HepG2 (cell line): ENCODE results near the gene FOXN3. TPM values are rescaled to one million over a fixed set of nuclear protein-coding genes. Genes with fewer than 3 reads are reported as not detected.

Source experiments
- ATAC-seq: fragments of 200-7000 bp; cut with Tn5 transposase; 3 replicates; pipeline ENCODE4 v1.9.1; 2020; ENCODE audit warnings: mild to moderate bottlenecking, moderate library complexity
- BruUV-seq: library from RNA; stranded (reverse); fragments of 400-500 nt; replicated peaks from 2 replicates; lab custom pipeline; 2021; lab: Mats Ljungman, UMichigan
- CTCF ChIA-PET: fragments of 300-600 bp; formaldehyde crosslinking; extraction: SDS; loops from one replicate; lab custom pipeline; 2021; ENCODE audit warnings: low total read pairs, inconsistent platforms, low intra/inter-chr PET ratio; lab: Yijun Ruan, JAX
- POLR2A ChIA-PET: fragments of 350-600 bp; sonication (Branson Sonifier 250); formaldehyde crosslinking; loops from one replicate; lab custom pipeline; 2020; ENCODE audit warnings: antibody characterized with exemption, inconsistent platforms; lab: Yijun Ruan, JAX
- DNase-seq: peaks from one replicate; pipeline ENCODE4 v3.0.0-alpha.2; 2015; ENCODE audit warnings: low spot score
- FAIRE-seq: peaks from 3 replicates; lab custom pipeline; 2011; peaks lifted over from hg19 to GRCh38; lab: Jason Lieb, UNC
- H2AFZ ChIP-seq: one replicate; pipeline ENCODE4 v1.6.1; 2011; ENCODE audit warnings: low read length, inconsistent platforms
- H3K27ac ChIP-seq: fragments of 300-600 bp; 3 replicates; pipeline ENCODE4 v1.8.0; 2011; ENCODE audit warnings: mixed run types, mild to moderate bottlenecking, mixed read lengths, low read length, inconsistent platforms; ENCODE audit not compliant: insufficient read depth; ENCODE audit errors: extremely low read length
- H3K27me3 ChIP-seq, 2 experiments: fragments of 200-600 bp in 1 of 2; 2 replicates in 1 of 2; 3 replicates in 1 of 2; pipeline versions ENCODE4 v1.6.0 to v1.8.0; 2011; ENCODE audit warnings: low read length in 2 of 2, mild to moderate bottlenecking in 2 of 2, moderate library complexity in 2 of 2, inconsistent platforms in 1 of 2; ENCODE audit not compliant: insufficient read depth in 2 of 2, control insufficient read depth in 1 of 2
- H3K36me3 ChIP-seq, 2 experiments: fragments of 200-600 bp in 1 of 2; replicated peaks in 1 of 2; 2 replicates in 1 of 2; 3 replicates in 1 of 2; pipeline versions ENCODE4 v1.5.1 to v1.8.0; 2011; ENCODE audit warnings: low read length in 2 of 2, inconsistent platforms in 1 of 2; ENCODE audit not compliant: insufficient read depth in 2 of 2, control insufficient read depth in 1 of 2
- H3K4me1 ChIP-seq: 2 replicates; pipeline ENCODE4 v1.5.1; 2012; ENCODE audit warnings: low read length, inconsistent platforms; ENCODE audit not compliant: insufficient read depth
- H3K4me2 ChIP-seq: 2 replicates; pipeline ENCODE4 v1.6.0; 2011; ENCODE audit warnings: low read depth, low read length, inconsistent platforms
- H3K4me3 ChIP-seq, 3 experiments: fragments of 200-600 bp in 1 of 3; sonication (generic), shearing (Covaris generic) in 1 of 3; replicated peaks in 1 of 3; 2 replicates each; pipeline ENCODE4 v1.5.1; 2011 to 2016; ENCODE audit warnings: low read length in 3 of 3, inconsistent platforms in 2 of 3, low read depth in 2 of 3, mild to moderate bottlenecking in 2 of 3, control low read depth in 1 of 3, mixed read lengths in 1 of 3; ENCODE audit not compliant: insufficient read depth in 1 of 3
- H3K79me2 ChIP-seq: one replicate; pipeline ENCODE4 v1.6.1; 2011; ENCODE audit warnings: low read length, inconsistent platforms; ENCODE audit not compliant: insufficient read depth
- H3K9ac ChIP-seq: 2 replicates; pipeline ENCODE4 v1.6.0; 2011; ENCODE audit warnings: mild to moderate bottlenecking, low read depth, low read length, inconsistent platforms; ENCODE audit not compliant: insufficient read depth
- H3K9me3 ChIP-seq: 2 replicates; pipeline ENCODE4 v1.5.1; 2012; ENCODE audit warnings: mild to moderate bottlenecking, low read length
- H4K20me1 ChIP-seq: 2 replicates; pipeline ENCODE4 v1.6.0; 2011; ENCODE audit warnings: inconsistent platforms, mild to moderate bottlenecking, low read length, moderate library complexity; ENCODE audit not compliant: insufficient read depth
- AGO1 ChIP-seq: fragments of 200-400 bp; formaldehyde crosslinking; IDR thresholded peaks from 2 replicates; pipeline ENCODE4 v1.6.1; 2017; ENCODE audit warnings: mild to moderate bottlenecking, low read depth, low read length, moderate library complexity; ENCODE audit not compliant: poor library complexity, severe bottlenecking
- HIVEP1 ChIP-seq: sonication (generic); formaldehyde crosslinking; IDR thresholded peaks from 2 replicates; pipeline ENCODE4 v1.4.0; 2020; ENCODE audit warnings: mild to moderate bottlenecking, missing genetic modification reagents
- MTF2 ChIP-seq: sonication (generic); formaldehyde crosslinking; IDR thresholded peaks from 2 replicates; pipeline ENCODE4 v1.5.0; 2020; ENCODE audit warnings: missing genetic modification reagents, borderline replicate concordance
- PHF8 ChIP-seq: sonication (generic); formaldehyde crosslinking; IDR thresholded peaks from 2 replicates; pipeline ENCODE4 v1.5.0; 2020; ENCODE audit warnings: missing genetic modification reagents
- RFXAP ChIP-seq: sonication (generic); formaldehyde crosslinking; IDR thresholded peaks from 2 replicates; pipeline ENCODE4 v1.4.0; 2020; ENCODE audit warnings: missing genetic modification reagents, borderline replicate concordance
- THAP8 ChIP-seq: sonication (generic); formaldehyde crosslinking; IDR thresholded peaks from 2 replicates; pipeline ENCODE4 v1.5.1; 2020; ENCODE audit warnings: missing genetic modification reagents, mild to moderate bottlenecking, borderline replicate concordance
- TP53 ChIP-seq: sonication (generic); formaldehyde crosslinking; conservative IDR thresholded peaks from 2 replicates; pipeline ENCODE4 v1.4.0; 2020; ENCODE audit warnings: missing genetic modification reagents
- ZNF224 ChIP-seq: sonication (generic); formaldehyde crosslinking; IDR thresholded peaks from 2 replicates; pipeline ENCODE4 v1.5.0; 2020; ENCODE audit warnings: mild to moderate bottlenecking, missing genetic modification reagents
- ZNF276 ChIP-seq: sonication (generic); formaldehyde crosslinking; IDR thresholded peaks from 2 replicates; pipeline ENCODE4 v1.4.0; 2020; ENCODE audit warnings: mild to moderate bottlenecking, low read depth, missing genetic modification reagents
- ZNF550 ChIP-seq: sonication (generic); formaldehyde crosslinking; IDR thresholded peaks from 2 replicates; pipeline ENCODE4 v1.4.0; 2020; ENCODE audit warnings: mild to moderate bottlenecking, missing genetic modification reagents, borderline replicate concordance
- ZNF766 ChIP-seq: sonication (generic); formaldehyde crosslinking; IDR thresholded peaks from 2 replicates; pipeline ENCODE4 v1.5.0; 2020; ENCODE audit warnings: missing genetic modification reagents, borderline replicate concordance
- ZNF790 ChIP-seq: sonication (generic); formaldehyde crosslinking; IDR thresholded peaks from 2 replicates; pipeline ENCODE4 v1.8.0; 2022; ENCODE audit warnings: missing genetic modification reagents, mild to moderate bottlenecking, borderline replicate concordance
- ZNF883 ChIP-seq: sonication (generic); formaldehyde crosslinking; IDR thresholded peaks from 2 replicates; pipeline ENCODE4 v1.5.1; 2020; ENCODE audit warnings: mild to moderate bottlenecking, missing genetic modification reagents; ENCODE audit errors: not compliant biosample characterization
- ZSCAN9 ChIP-seq: IDR thresholded peaks from 2 replicates; pipeline ENCODE4 v1.6.1; 2016; ENCODE audit warnings: borderline replicate concordance
- WGBS: methylation state at CpG from one replicate; pipeline ENCODE4 v1.1.6; 2017; ENCODE audit warnings: low lambda C conversion rate; 5-methylcytosine and 5-hydroxymethylcytosine counted together
- in situ Hi-C: cut with HindIII; loops from 2 replicates; pipeline ENCODE4 v1.10.0; 2017; ENCODE audit warnings: low pct_unique_long_range_greater_than_20kb; ENCODE audit not compliant: extremely low pct_ligation_motif_present
- intact Hi-C: fragments of 100-400 bp; cut with micrococcal nuclease; formaldehyde crosslinking; loops from one replicate; pipeline ENCODE4 v1.10.0; 2022; ENCODE audit not compliant: unreplicated experiment
- polyA plus RNA-seq, 8 experiments: library from polyadenylated mRNA; depleted of rRNA in 3 of 8; stranded (reverse) in 7 of 8; unstranded in 1 of 8; fragments of >200 nt; fragmentation: Illumina TruSeq in 4 of 8; extraction: Trizol in 4 of 8; gene quantifications; 2 replicates each; pipeline versions ENCODE4 v1.2.1 to v1.2.3, GENCODE V29; 2011 to 2016; ENCODE audit warnings: low read depth in 4 of 8, missing spikeins in 1 of 8, mixed read lengths in 1 of 8; ENCODE audit not compliant: insufficient read depth in 1 of 8
- total RNA-seq, 5 experiments: library from RNA; depleted of rRNA; stranded (reverse); fragments of >200 nt; fragmentation: Illumina TruSeq; extraction: Trizol; gene quantifications; 2 replicates each; pipeline ENCODE4 v1.2.3, GENCODE V29; 2016; ENCODE audit warnings: low read depth in 1 of 5

The FOXN3 gene
- total and polyA plus RNA-seq, 2 of the 13 experiments (the other 11 are each of a cell fraction or from before 2014, with no cell fraction given), result 32.4 to 70.2 TPM

- in situ Hi-C loops, result no loop called here
- WGBS, result 90% methylated on average over 13 of the region's 13 CpGs
- H4K20me1 ChIP-seq, result no peaks in the 10 kb centered on the region
- no peak for FAIRE-seq
- no peak for ATAC-seq
- H3K36me3 ChIP-seq, result peaks cover 3 to 4% of the 10 kb centered on the region in 2 experiments; a peak in 3 of 5 replicates
- H3K4me1 ChIP-seq, result peaks cover 66% of the 10 kb centered on the region
- H3K4me2 ChIP-seq, result no peak overlapping the region
- intact Hi-C loops, result loop anchor here (5.0 kb wide), 1 partner anchor 52 kb away; the partner anchor contains the start of gene FOXN3
- no peak overlapping the region for H3K9ac ChIP-seq
- CTCF ChIA-PET, result no interaction called here
- H2AFZ ChIP-seq, result no peak overlapping the region
- no peak overlapping the region for H3K4me3 ChIP-seq
- no peaks in the 10 kb centered on the region for H3K9me3 ChIP-seq
- no peak for DNase-seq
- no peak overlapping the region for H3K27ac ChIP-seq
- peaks cover 62% of the 10 kb centered on the region for H3K79me2 ChIP-seq
- POLR2A ChIA-PET, result interaction anchor here (1.1 kb wide), 1 partner anchor 14 kb away, joined by 3 read pairs; no protein-coding TSS in a partner anchor
- no peak for TF ChIP-seq HIVEP1 (CRISPR knock-in tag)
- TF ChIP-seq MTF2 (CRISPR knock-in tag), result no peak
- no peak for TF ChIP-seq RFXAP (CRISPR knock-in tag)
- TF ChIP-seq TP53 (CRISPR knock-in tag), result no peak
- TF ChIP-seq ZNF766 (CRISPR knock-in tag), result no peak
- TF ChIP-seq ZNF883 (CRISPR knock-in tag), result no peak
- TF ChIP-seq, all 625 proteins: peak for 0
- no peaks in the 10 kb centered on the region for H3K27me3 ChIP-seq
- BruUV-seq, result no TSS peak
Observed at GRCh38 chr14:89365061-89365801, 51.8 kb downstream of the FOXN3 start.

- no peak for DNase-seq
- H3K27me3 ChIP-seq, result no peaks in the 10 kb centered on the region
- H3K27ac ChIP-seq, result no peak overlapping the region
- H4K20me1 ChIP-seq, result no peaks in the 10 kb centered on the region
- FAIRE-seq, result no peak
- peaks cover 5 to 11% of the 10 kb centered on the region in 2 experiments; a peak in 4 of 5 replicates for H3K36me3 ChIP-seq
- WGBS, result 96% methylated on average over 3 of the region's 3 CpGs
- in situ Hi-C loops (no loop called here), intact Hi-C loops (no loop called here)
- BruUV-seq, result no TSS peak
- peaks cover 57% of the 10 kb centered on the region for H3K4me1 ChIP-seq
- CTCF ChIA-PET, result no interaction called here
- no peak overlapping the region for H3K9ac ChIP-seq
- no peak overlapping the region for H3K4me3 ChIP-seq
- peaks cover 57% of the 10 kb centered on the region for H3K79me2 ChIP-seq
- H3K9me3 ChIP-seq, result no peaks in the 10 kb centered on the region
- no peak for ATAC-seq
- H3K4me2 ChIP-seq, result no peak overlapping the region
- POLR2A ChIA-PET, result interaction anchor here (1.1 kb wide), 1 partner anchor 13 kb away, joined by 3 read pairs; no protein-coding TSS in a partner anchor
- no peak overlapping the region for H2AFZ ChIP-seq
- TF ChIP-seq ZNF224 (no peak), ZNF276 (CRISPR knock-in tag) (no peak), ZNF790 (CRISPR knock-in tag) (no peak), THAP8 (CRISPR knock-in tag) (no peak), ZSCAN9 (CRISPR knock-in tag) (no peak), ZNF550 (CRISPR knock-in tag) (no peak), AGO1 (no peak), PHF8 (no peak)
Observed at GRCh38 chr14:89364316-89364715, 52.7 kb downstream of the FOXN3 start.
